CD4-positive, alpha-beta memory T cell (primary cell): Measurements from ENCODE around the gene CEP57. TPM values are rescaled to one million over a fixed set of nuclear protein-coding genes. Genes with fewer than 3 reads are reported as not detected.

ENCODE experiments used
- CTCF ChIA-PET: fragments of 350-600 bp; sonication (Branson Sonifier 250); formaldehyde crosslinking; loops from one replicate; lab custom pipeline; 2021; ENCODE audit warnings: inconsistent platforms; ENCODE audit not compliant: partially characterized antibody; lab: Charles Lee
- POLR2A ChIA-PET: fragments of 350-600 bp; sonication (Branson Sonifier 250); formaldehyde crosslinking; loops from one replicate; lab custom pipeline; 2021; ENCODE audit not compliant: partially characterized antibody; lab: Charles Lee
- DNase-seq, 5 donors: peaks; one replicate each; pipeline versions ENCODE4 v3.0.0 to v3.0.0-alpha.2; 2020 to 2022; ENCODE audit warnings: mixed read lengths in 1 of 5
- H3K27ac ChIP-seq: one replicate; pipeline ENCODE4 v1.7.0; 2013; ENCODE audit warnings: low read depth, low read length
- H3K27me3 ChIP-seq: 2 replicates; pipeline ENCODE4 v1.7.0; 2013; ENCODE audit warnings: mild to moderate bottlenecking, low read length, moderate library complexity; ENCODE audit not compliant: insufficient read depth
- H3K36me3 ChIP-seq: 2 replicates; pipeline ENCODE4 v1.7.0; 2013; ENCODE audit warnings: mild to moderate bottlenecking, low read length, moderate library complexity; ENCODE audit not compliant: insufficient read depth
- H3K4me1 ChIP-seq: 2 replicates; pipeline ENCODE4 v1.7.0; 2013; ENCODE audit warnings: mild to moderate bottlenecking, low read length, moderate library complexity; ENCODE audit not compliant: insufficient read depth
- H3K4me3 ChIP-seq, 2 donors: one replicate each; pipeline ENCODE4 v1.7.0; 2013; ENCODE audit warnings: low read length in 2 of 2, mild to moderate bottlenecking in 1 of 2
- H3K9me3 ChIP-seq, 2 donors: one replicate each; pipeline ENCODE4 v1.7.0; 2013; ENCODE audit warnings: low read length in 2 of 2, control low read depth in 1 of 2; ENCODE audit not compliant: control insufficient read depth in 1 of 2
- H3K27ac Mint-ChIP-seq, 7 donors: one replicate each; pipeline ENCODE4 v1.8.0; 2020 to 2021; ENCODE audit warnings: mixed read lengths in 7 of 7, mild to moderate bottlenecking in 6 of 7, inconsistent platforms in 3 of 7, moderate library complexity in 3 of 7
- H3K27me3 Mint-ChIP-seq, 2 donors: one replicate each; pipeline ENCODE4 v1.8.0; 2020 to 2021; ENCODE audit warnings: mixed read lengths in 2 of 2
- H3K36me3 Mint-ChIP-seq, 2 donors: one replicate each; pipeline ENCODE4 v1.8.0; 2020 to 2021; ENCODE audit warnings: mixed read lengths in 2 of 2, inconsistent platforms in 1 of 2, mild to moderate bottlenecking in 1 of 2
- H3K4me1 Mint-ChIP-seq, 4 donors: one replicate each; pipeline ENCODE4 v1.8.0; 2020 to 2021; ENCODE audit warnings: mixed read lengths in 4 of 4, mild to moderate bottlenecking in 1 of 4
- H3K4me3 Mint-ChIP-seq, 8 donors: one replicate each; pipeline ENCODE4 v1.8.0; 2020 to 2021; ENCODE audit warnings: mixed read lengths in 8 of 8, mild to moderate bottlenecking in 7 of 8, moderate library complexity in 6 of 8, inconsistent platforms in 3 of 8
- H3K9me3 Mint-ChIP-seq, 8 donors: one replicate each; pipeline ENCODE4 v1.8.0; 2020 to 2021; ENCODE audit warnings: mixed read lengths in 8 of 8, mild to moderate bottlenecking in 5 of 8, inconsistent platforms in 3 of 8, moderate library complexity in 1 of 8
- intact Hi-C: fragments of 100-400 bp; cut with micrococcal nuclease; formaldehyde crosslinking; loops from one replicate; pipeline ENCODE4 v1.15.1; 2023
- polyA plus RNA-seq, 2 donors: library from polyadenylated mRNA; unstranded; fragments of 300-500 nt; fragmentation: Illumina TruSeq; gene quantifications; one replicate each; pipeline ENCODE4 v1.2.3, GENCODE V29; 2021
- total RNA-seq, 2 experiments: library from RNA; stranded (reverse); gene quantifications; one replicate each; pipeline ENCODE4 v1.2.3, GENCODE V29; 2021

The CEP57 gene
- total and polyA plus RNA-seq, 4 experiments from 2014 or later = 39.0 to 78.9 (median 70.0) TPM

- intact Hi-C loops = loop anchor here (1.0 to 10.0 kb wide), 5 partner anchors 219 to 590 kb away; partner anchors contain the start of gene MAML2
- peak; percentile 55 to 64 (median 55) for DNase-seq
- ChIA-PET POLR2A (interaction anchor here (1.4 to 1.9 kb wide), 2 partner anchors 554 to 558 kb away, joined by 5 to 9 read pairs; partner anchors contain the start of genes CCDC82 and JRKL), CTCF (interaction anchor here (0.6 to 3.9 kb wide), 31 partner anchors 9 to 938 kb away, joined by 3 to 66 read pairs (median 4); partner anchors contain the start of genes CCDC82, CEP57, FAM76B and JRKL)
- Histone ChIP-seq H3K27me3 (no peaks in the 10 kb centered on the region), H3K4me3 (no peak overlapping the region), H3K27ac (no peak overlapping the region), H3K9me3 (no peaks in the 10 kb centered on the region), H3K4me1 (no peaks in the 10 kb centered on the region), H3K36me3 (peaks cover 9% of the 10 kb centered on the region)
- Mint-ChIP-seq H3K36me3 (peaks cover 9 to 56% of the 10 kb centered on the region in 2 donors), H3K4me1 (peaks cover 0 to 3% (median 1%) of the 10 kb centered on the region in 4 donors), H3K4me3 (no peak overlapping the region), H3K9me3 (no peaks in the 10 kb centered on the region), H3K27me3 (no peaks in the 10 kb centered on the region), H3K27ac (peak overlapping the region in 4 of 7 donors; percentile 1 to 75 (median 51))
Observed at GRCh38 chr11:95835768-95836488, 45.6 kb downstream of the CEP57 start.

GRCh38 chr11:95845167-95845566 lies 54.9 kb downstream of the CEP57 start:
- H3K9me3 ChIP-seq = no peaks in the 10 kb centered on the region
- CTCF ChIA-PET = interaction anchor here (0.7 to 6.3 kb wide), 5 partner anchors 9 to 549 kb away, joined by 3 to 41 read pairs (median 3); no protein-coding TSS in a partner anchor
- Mint-ChIP-seq H3K27me3 (no peaks in the 10 kb centered on the region), H3K27ac (no peak overlapping the region), H3K9me3 (no peaks in the 10 kb centered on the region), H3K36me3 (peaks cover 15 to 32% of the 10 kb centered on the region in 2 donors), H3K4me1 (no peaks in the 10 kb centered on the region), H3K4me3 (no peak overlapping the region)
- H3K27ac ChIP-seq = no peak overlapping the region
- peaks cover 24% of the 10 kb centered on the region for H3K36me3 ChIP-seq
- no peak for DNase-seq
- H3K27me3 ChIP-seq = no peaks in the 10 kb centered on the region
- POLR2A ChIA-PET = no interaction called here
- intact Hi-C loops = no loop called here
- no peaks in the 10 kb centered on the region for H3K4me1 ChIP-seq
- H3K4me3 ChIP-seq = no peak overlapping the region

GRCh38 chr11:95849087-95849825 lies 59.0 kb downstream of the CEP57 start:
- CTCF ChIA-PET = interaction anchor here (0.7 to 6.3 kb wide), 10 partner anchors 11 to 580 kb away, joined by 4 to 41 read pairs (median 9); partner anchors contain the start of genes CCDC82, JRKL and MAML2
- Mint-ChIP-seq H3K36me3 (peaks cover 15 to 23% of the 10 kb centered on the region in 2 donors), H3K9me3 (no peaks in the 10 kb centered on the region), H3K27me3 (no peaks in the 10 kb centered on the region), H3K4me1 (no peaks in the 10 kb centered on the region), H3K27ac (peak overlapping the region in 1 of 7 donors; percentile 67), H3K4me3 (no peak overlapping the region)
- Histone ChIP-seq H3K4me3 (no peak overlapping the region), H3K9me3 (no peaks in the 10 kb centered on the region), H3K4me1 (no peaks in the 10 kb centered on the region), H3K27ac (no peak overlapping the region), H3K27me3 (no peaks in the 10 kb centered on the region), H3K36me3 (peaks cover 20% of the 10 kb centered on the region)
- intact Hi-C loops = no loop called here
- POLR2A ChIA-PET = interaction anchor here (1.3 kb wide), 1 partner anchor 9 kb away, joined by 4 read pairs; no protein-coding TSS in a partner anchor
- DNase-seq = peak in 1 of 5 donors; percentile 16

DNA sequence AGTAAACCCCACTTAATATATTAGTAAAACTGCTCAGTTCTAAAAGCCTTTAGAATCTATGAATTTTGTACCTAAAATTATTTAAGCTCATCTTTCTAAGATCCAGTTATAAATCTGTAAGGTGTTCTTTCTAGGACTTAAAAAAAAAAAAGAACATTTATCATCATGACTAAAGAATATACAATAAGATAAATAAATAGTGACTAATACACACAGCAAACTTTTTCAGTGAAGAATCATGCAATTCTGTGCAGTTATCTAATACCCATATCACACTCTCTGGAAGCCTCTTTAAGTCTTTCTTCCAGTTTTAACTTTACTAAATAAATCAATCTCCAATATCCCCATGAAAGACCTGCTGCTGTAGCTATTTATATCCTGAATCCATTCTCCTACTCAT lies 59.8 kb downstream of the CEP57 start:
- Histone ChIP-seq H3K9me3 (no peaks in the 10 kb centered on the region), H3K27me3 (no peaks in the 10 kb centered on the region), H3K27ac (no peak overlapping the region), H3K4me1 (no peaks in the 10 kb centered on the region), H3K36me3 (peaks cover 14% of the 10 kb centered on the region), H3K4me3 (no peak overlapping the region)
- CTCF ChIA-PET = interaction anchor here (0.9 to 6.3 kb wide), 6 partner anchors 11 to 579 kb away, joined by 5 to 41 read pairs (median 17); partner anchors contain the start of gene MAML2
- POLR2A ChIA-PET = no interaction called here
- no peaks in the 10 kb centered on the region for H3K27me3 Mint-ChIP-seq
- no peaks in the 10 kb centered on the region for H3K4me1 Mint-ChIP-seq
- H3K36me3 Mint-ChIP-seq = peaks cover 12 to 21% of the 10 kb centered on the region in 2 donors
- peak overlapping the region in 1 of 7 donors; percentile 30 for H3K27ac Mint-ChIP-seq
- intact Hi-C loops = no loop called here
- no peaks in the 10 kb centered on the region for H3K9me3 Mint-ChIP-seq
- no peak for DNase-seq
- no peak overlapping the region for H3K4me3 Mint-ChIP-seq

- Histone ChIP-seq H3K4me3 (no peak overlapping the region), H3K4me1 (no peaks in the 10 kb centered on the region), H3K36me3 (no peaks in the 10 kb centered on the region), H3K9me3 (no peaks in the 10 kb centered on the region), H3K27me3 (no peaks in the 10 kb centered on the region), H3K27ac (no peak overlapping the region)
- H3K36me3 Mint-ChIP-seq = peaks cover 12 to 19% of the 10 kb centered on the region in 2 donors
- intact Hi-C loops = no loop called here
- no peak for DNase-seq
- no peak overlapping the region for H3K27ac Mint-ChIP-seq
- H3K27me3 Mint-ChIP-seq = no peaks in the 10 kb centered on the region
- H3K4me3 Mint-ChIP-seq = no peak overlapping the region
- no peaks in the 10 kb centered on the region for H3K4me1 Mint-ChIP-seq
- POLR2A ChIA-PET = no interaction called here
- CTCF ChIA-PET = interaction anchor here (1.6 kb wide), 1 partner anchor 17 kb away, joined by 4 read pairs; no protein-coding TSS in a partner anchor
- no peaks in the 10 kb centered on the region for H3K9me3 Mint-ChIP-seq
Observed at GRCh38 chr11:95853138-95853537, 62.8 kb downstream of the CEP57 start.

GRCh38 chr11:95853862-95854261 lies 63.6 kb downstream of the CEP57 start:
- Mint-ChIP-seq H3K36me3 (peaks cover 13 to 22% of the 10 kb centered on the region in 2 donors), H3K4me3 (no peak overlapping the region), H3K9me3 (no peaks in the 10 kb centered on the region), H3K27me3 (no peaks in the 10 kb centered on the region), H3K27ac (no peak overlapping the region), H3K4me1 (no peaks in the 10 kb centered on the region)
- DNase-seq = no peak
- no peaks in the 10 kb centered on the region for H3K36me3 ChIP-seq
- H3K4me1 ChIP-seq = no peaks in the 10 kb centered on the region
- H3K4me3 ChIP-seq = no peak overlapping the region
- intact Hi-C loops = no loop called here
- H3K27ac ChIP-seq = no peak overlapping the region
- CTCF ChIA-PET = interaction anchor here (1.6 kb wide), 1 partner anchor 18 kb away, joined by 4 read pairs; no protein-coding TSS in a partner anchor
- no peaks in the 10 kb centered on the region for H3K27me3 ChIP-seq
- POLR2A ChIA-PET = no interaction called here
- H3K9me3 ChIP-seq = no peaks in the 10 kb centered on the region
